ENCODE results near the gene MATK. TPM values are rescaled to one million over a fixed set of nuclear protein-coding genes. Genes with fewer than 3 reads are reported as not detected.

MATK gene
- total and polyA plus RNA-seq, 4 donors = 0.78 to 7.0 (median 1.8) TPM

DNA sequence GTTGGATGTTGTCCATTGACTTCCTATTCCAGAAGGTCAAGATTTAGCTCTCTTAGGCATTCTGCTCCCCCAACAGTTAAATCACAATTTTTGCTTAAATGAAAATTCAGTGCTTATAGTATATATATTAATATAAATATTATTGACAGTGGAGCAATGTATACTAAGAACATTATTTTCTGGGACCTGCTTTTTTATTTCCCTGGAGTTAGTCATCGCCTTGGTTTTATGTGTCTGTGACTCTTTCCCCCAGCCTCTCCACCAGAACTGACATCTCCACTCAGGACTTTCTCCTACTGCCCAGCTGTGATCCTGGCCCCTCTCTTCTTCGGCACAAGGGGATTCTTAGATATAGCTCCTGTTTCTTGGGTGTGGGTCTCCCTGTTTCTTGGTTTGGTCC is 10.2 kb upstream of the MATK start:
- 85% methylated on average over 2 of the region's 2 CpGs for WGBS
- no peaks in the 10 kb centered on the region for H3K27me3 ChIP-seq (ENCODE audit: control insufficient read depth in 4 of 4, insufficient read depth in 4 of 4, low read length in 3 of 4)
- no peak overlapping the region for H3K4me3 ChIP-seq (ENCODE audit: low read depth in 1 of 3, low read length in 3 of 3)
- TF ChIP-seq HNF4G (IDR thresholded peaks at IDR 0.05) = no peak
- TF ChIP-seq NR2F2 (IDR thresholded peaks at IDR 0.05) = no peak
- TF ChIP-seq YY1 (IDR thresholded peaks at IDR 0.05) = no peak
- TF ChIP-seq, protein P1, sequence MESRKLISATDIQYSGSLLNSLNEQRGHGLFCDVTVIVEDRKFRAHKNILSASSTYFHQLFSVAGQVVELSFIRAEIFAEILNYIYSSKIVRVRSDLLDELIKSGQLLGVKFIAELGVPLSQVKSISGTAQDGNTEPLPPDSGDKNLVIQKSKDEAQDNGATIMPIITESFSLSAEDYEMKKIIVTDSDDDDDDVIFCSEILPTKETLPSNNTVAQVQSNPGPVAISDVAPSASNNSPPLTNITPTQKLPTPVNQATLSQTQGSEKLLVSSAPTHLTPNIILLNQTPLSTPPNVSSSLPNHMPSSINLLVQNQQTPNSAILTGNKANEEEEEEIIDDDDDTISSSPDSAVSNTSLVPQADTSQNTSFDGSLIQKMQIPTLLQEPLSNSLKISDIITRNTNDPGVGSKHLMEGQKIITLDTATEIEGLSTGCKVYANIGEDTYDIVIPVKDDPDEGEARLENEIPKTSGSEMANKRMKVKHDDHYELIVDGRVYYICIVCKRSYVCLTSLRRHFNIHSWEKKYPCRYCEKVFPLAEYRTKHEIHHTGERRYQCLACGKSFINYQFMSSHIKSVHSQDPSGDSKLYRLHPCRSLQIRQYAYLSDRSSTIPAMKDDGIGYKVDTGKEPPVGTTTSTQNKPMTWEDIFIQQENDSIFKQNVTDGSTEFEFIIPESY (IDR thresholded peaks at IDR 0.05) = no peak
- no peak for TF ChIP-seq GABPA (IDR thresholded peaks at IDR 0.05 in 1 of 2, conservative IDR thresholded peaks at IDR 0.05 in 1 of 2)
- no peak for TF ChIP-seq JUND (IDR thresholded peaks at IDR 0.05)
- TF ChIP-seq, protein P2, sequence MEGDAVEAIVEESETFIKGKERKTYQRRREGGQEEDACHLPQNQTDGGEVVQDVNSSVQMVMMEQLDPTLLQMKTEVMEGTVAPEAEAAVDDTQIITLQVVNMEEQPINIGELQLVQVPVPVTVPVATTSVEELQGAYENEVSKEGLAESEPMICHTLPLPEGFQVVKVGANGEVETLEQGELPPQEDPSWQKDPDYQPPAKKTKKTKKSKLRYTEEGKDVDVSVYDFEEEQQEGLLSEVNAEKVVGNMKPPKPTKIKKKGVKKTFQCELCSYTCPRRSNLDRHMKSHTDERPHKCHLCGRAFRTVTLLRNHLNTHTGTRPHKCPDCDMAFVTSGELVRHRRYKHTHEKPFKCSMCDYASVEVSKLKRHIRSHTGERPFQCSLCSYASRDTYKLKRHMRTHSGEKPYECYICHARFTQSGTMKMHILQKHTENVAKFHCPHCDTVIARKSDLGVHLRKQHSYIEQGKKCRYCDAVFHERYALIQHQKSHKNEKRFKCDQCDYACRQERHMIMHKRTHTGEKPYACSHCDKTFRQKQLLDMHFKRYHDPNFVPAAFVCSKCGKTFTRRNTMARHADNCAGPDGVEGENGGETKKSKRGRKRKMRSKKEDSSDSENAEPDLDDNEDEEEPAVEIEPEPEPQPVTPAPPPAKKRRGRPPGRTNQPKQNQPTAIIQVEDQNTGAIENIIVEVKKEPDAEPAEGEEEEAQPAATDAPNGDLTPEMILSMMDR (IDR thresholded peaks at IDR 0.05; ENCODE audit: low read depth, low read length, missing input control) = no peak
- no peak for TF ChIP-seq RAD21 (IDR thresholded peaks at IDR 0.05)
- TF ChIP-seq, protein P3, sequence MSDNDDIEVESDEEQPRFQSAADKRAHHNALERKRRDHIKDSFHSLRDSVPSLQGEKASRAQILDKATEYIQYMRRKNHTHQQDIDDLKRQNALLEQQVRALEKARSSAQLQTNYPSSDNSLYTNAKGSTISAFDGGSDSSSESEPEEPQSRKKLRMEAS (IDR thresholded peaks at IDR 0.05) = no peak
- TF ChIP-seq, protein P4, sequence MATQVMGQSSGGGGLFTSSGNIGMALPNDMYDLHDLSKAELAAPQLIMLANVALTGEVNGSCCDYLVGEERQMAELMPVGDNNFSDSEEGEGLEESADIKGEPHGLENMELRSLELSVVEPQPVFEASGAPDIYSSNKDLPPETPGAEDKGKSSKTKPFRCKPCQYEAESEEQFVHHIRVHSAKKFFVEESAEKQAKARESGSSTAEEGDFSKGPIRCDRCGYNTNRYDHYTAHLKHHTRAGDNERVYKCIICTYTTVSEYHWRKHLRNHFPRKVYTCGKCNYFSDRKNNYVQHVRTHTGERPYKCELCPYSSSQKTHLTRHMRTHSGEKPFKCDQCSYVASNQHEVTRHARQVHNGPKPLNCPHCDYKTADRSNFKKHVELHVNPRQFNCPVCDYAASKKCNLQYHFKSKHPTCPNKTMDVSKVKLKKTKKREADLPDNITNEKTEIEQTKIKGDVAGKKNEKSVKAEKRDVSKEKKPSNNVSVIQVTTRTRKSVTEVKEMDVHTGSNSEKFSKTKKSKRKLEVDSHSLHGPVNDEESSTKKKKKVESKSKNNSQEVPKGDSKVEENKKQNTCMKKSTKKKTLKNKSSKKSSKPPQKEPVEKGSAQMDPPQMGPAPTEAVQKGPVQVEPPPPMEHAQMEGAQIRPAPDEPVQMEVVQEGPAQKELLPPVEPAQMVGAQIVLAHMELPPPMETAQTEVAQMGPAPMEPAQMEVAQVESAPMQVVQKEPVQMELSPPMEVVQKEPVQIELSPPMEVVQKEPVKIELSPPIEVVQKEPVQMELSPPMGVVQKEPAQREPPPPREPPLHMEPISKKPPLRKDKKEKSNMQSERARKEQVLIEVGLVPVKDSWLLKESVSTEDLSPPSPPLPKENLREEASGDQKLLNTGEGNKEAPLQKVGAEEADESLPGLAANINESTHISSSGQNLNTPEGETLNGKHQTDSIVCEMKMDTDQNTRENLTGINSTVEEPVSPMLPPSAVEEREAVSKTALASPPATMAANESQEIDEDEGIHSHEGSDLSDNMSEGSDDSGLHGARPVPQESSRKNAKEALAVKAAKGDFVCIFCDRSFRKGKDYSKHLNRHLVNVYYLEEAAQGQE (IDR thresholded peaks at IDR 0.05) = no peak
- H3K27ac ChIP-seq (ENCODE audit: low read depth in 1 of 2, low read length in 2 of 2) = no peak overlapping the region
- H3K9ac ChIP-seq (ENCODE audit: low read depth in 1 of 2, low read length in 2 of 2) = no peak overlapping the region
- H3K36me3 ChIP-seq (ENCODE audit: control insufficient read depth in 4 of 4, insufficient read depth in 3 of 4, low read depth in 1 of 4, low read length in 3 of 4) = no peaks in the 10 kb centered on the region
- peaks cover 0 to 3% (median 0%) of the 10 kb centered on the region in 4 donors for H3K4me1 ChIP-seq (ENCODE audit: control insufficient read depth in 4 of 4, insufficient read depth in 4 of 4, low read length in 3 of 4)
- DNase-seq (ENCODE audit: low spot score) = no peak
- peaks cover 0 to 5% (median 3%) of the 10 kb centered on the region in 4 donors for H3K9me3 ChIP-seq (ENCODE audit: control insufficient read depth in 4 of 4, low read length in 3 of 4)

DNA sequence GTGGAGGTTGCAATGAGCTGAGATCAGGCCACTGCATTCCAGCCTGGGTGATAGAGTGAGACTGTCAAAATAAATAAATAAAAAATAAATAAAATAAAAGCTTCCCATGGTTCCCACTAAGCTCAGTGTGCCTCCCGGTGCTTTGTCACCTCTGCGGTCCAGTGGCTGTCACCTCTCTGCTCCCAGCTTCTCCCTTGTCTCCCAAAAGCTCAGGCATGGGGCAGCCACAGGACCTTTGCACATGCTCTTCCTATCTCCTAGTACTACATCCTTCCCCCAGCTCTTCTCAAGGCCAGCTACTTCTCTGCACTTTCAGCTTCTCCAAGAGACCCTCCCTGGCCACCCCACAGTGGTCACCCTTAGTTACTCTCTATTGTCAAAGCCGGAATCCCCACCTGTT is 7.6 kb upstream of the MATK start:
- peaks cover 0 to 5% (median 3%) of the 10 kb centered on the region in 4 donors for H3K9me3 ChIP-seq (ENCODE audit: control insufficient read depth in 4 of 4, low read length in 3 of 4)
- TF ChIP-seq RAD21 (IDR thresholded peaks at IDR 0.05) (no peak), RXRA (IDR thresholded peaks at IDR 0.05) (no peak), SP1 (IDR thresholded peaks at IDR 0.05) (no peak), YY1 (IDR thresholded peaks at IDR 0.05) (no peak), HNF4A (conservative IDR thresholded peaks at IDR 0.05) (no peak), FOXA2 (IDR thresholded peaks at IDR 0.05) (no peak), EGR1 (IDR thresholded peaks at IDR 0.05; ENCODE audit: low read depth in 2 of 2) (no peak), GABPA (IDR thresholded peaks at IDR 0.05 in 1 of 2, conservative IDR thresholded peaks at IDR 0.05 in 1 of 2) (no peak), TAF1 (conservative IDR thresholded peaks at IDR 0.05) (no peak), HNF4G (IDR thresholded peaks at IDR 0.05) (no peak)
- TF ChIP-seq, protein P1 (IDR thresholded peaks at IDR 0.05) = no peak
- TF ChIP-seq, protein P5, sequence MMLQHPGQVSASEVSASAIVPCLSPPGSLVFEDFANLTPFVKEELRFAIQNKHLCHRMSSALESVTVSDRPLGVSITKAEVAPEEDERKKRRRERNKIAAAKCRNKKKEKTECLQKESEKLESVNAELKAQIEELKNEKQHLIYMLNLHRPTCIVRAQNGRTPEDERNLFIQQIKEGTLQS (IDR thresholded peaks at IDR 0.05) = no peak
- no peaks in the 10 kb centered on the region for H3K4me1 ChIP-seq (ENCODE audit: control insufficient read depth in 4 of 4, insufficient read depth in 4 of 4, low read length in 3 of 4)
- H3K27ac ChIP-seq (ENCODE audit: low read depth in 1 of 2, low read length in 2 of 2) = no peak overlapping the region
- H3K36me3 ChIP-seq (ENCODE audit: control insufficient read depth in 4 of 4, insufficient read depth in 3 of 4, low read depth in 1 of 4, low read length in 3 of 4) = no peaks in the 10 kb centered on the region
- DNase-seq (ENCODE audit: low spot score) = no peak
- no peaks in the 10 kb centered on the region for H3K27me3 ChIP-seq (ENCODE audit: control insufficient read depth in 4 of 4, insufficient read depth in 4 of 4, low read length in 3 of 4)
- no peak overlapping the region for H3K9ac ChIP-seq (ENCODE audit: low read depth in 1 of 2, low read length in 2 of 2)
- WGBS = 94% methylated on average over 3 of the region's 3 CpGs
- no peak overlapping the region for H3K4me3 ChIP-seq (ENCODE audit: low read depth in 1 of 3, low read length in 3 of 3)
